ENCODE measurements around the gene CIB4. TPM values are rescaled to one million over a fixed set of nuclear protein-coding genes. Genes with fewer than 3 reads are reported as not detected.

Gene CIB4
- total and polyA plus RNA-seq, 9 of the 15 experiments (the other 6 are each of a cell fraction or from before 2014, with no cell fraction given) = not detected

- Histone ChIP-seq H3K27me3 (ENCODE audit: control insufficient read depth in 2 of 2, insufficient read depth in 2 of 2, low read length in 2 of 2) (peaks cover 28 to 85% of the 10 kb centered on the region in 2 experiments; a peak in 4 of 5 replicates), H4K20me1 (replicated peaks; ENCODE audit: control insufficient read depth, insufficient read depth, low read length) (peaks cover 8% of the 10 kb centered on the region; the same call in 1 of the 2 replicates), H3K36me3 (ENCODE audit: control insufficient read depth, insufficient read depth, low read length) (no peaks in the 10 kb centered on the region), H3K79me2 (ENCODE audit: control insufficient read depth, insufficient read depth, low read length) (no peaks in the 10 kb centered on the region), H3K4me3 (no peak overlapping the region), H2AFZ (ENCODE audit: low read depth, low read length) (no peak overlapping the region), H3K27ac (ENCODE audit: extremely low read depth, low read depth, low read length) (no peak overlapping the region), H3K4me1 (replicated peaks in 1 of 2; ENCODE audit: control insufficient read depth in 2 of 2, insufficient read depth in 2 of 2, low read length in 2 of 2) (peaks cover 5% of the 10 kb centered on the region in 2 experiments; a peak in 3 of 5 replicates), H3K9me3 (replicated peaks; ENCODE audit: control insufficient read depth, insufficient read depth, low read depth, low read length) (no peaks in the 10 kb centered on the region), H3K9me1 (ENCODE audit: control insufficient read depth, insufficient read depth, low read length) (no peaks in the 10 kb centered on the region), H3K9ac (ENCODE audit: insufficient read depth in 1 of 2, low read depth in 2 of 2, low read length in 2 of 2) (no peak overlapping the region), H3K4me2 (ENCODE audit: insufficient read depth, low read length) (no peak overlapping the region)
- intact Hi-C loops (cut with micrococcal nuclease) (no loop called here), in situ Hi-C loops (cut with MboI) (no loop called here)
- BruUV-seq (replicated peaks) = no TSS peak
- ChIA-PET POLR2A (interaction anchor here (0.7 to 0.9 kb wide), 3 partner anchors 9 to 28 kb away, joined by 3 to 4 read pairs (median 3); no protein-coding TSS in a partner anchor), CTCF (ENCODE audit: low intra/inter-chr PET ratio) (no interaction called here)
- no peak for ATAC-seq
- no peak for TF ChIP-seq HMGN3 (IDR thresholded peaks at IDR 0.05; ENCODE audit: borderline replicate concordance, extremely low read depth, insufficient read length, low read depth, low read length)
- no peak for TF ChIP-seq ZNF124 (CRISPR knock-in tag; IDR thresholded peaks at IDR 0.05)
- no peak for TF ChIP-seq ZKSCAN3 (CRISPR knock-in tag; IDR thresholded peaks at IDR 0.05)
- TF ChIP-seq SREBF1 (IDR thresholded peaks at IDR 0.05; ENCODE audit: borderline replicate concordance, low read depth, low read length) = no peak
- no peak for TF ChIP-seq ZNF134 (CRISPR knock-in tag; conservative IDR thresholded peaks at IDR 0.05)
- TF ChIP-seq, protein P1, sequence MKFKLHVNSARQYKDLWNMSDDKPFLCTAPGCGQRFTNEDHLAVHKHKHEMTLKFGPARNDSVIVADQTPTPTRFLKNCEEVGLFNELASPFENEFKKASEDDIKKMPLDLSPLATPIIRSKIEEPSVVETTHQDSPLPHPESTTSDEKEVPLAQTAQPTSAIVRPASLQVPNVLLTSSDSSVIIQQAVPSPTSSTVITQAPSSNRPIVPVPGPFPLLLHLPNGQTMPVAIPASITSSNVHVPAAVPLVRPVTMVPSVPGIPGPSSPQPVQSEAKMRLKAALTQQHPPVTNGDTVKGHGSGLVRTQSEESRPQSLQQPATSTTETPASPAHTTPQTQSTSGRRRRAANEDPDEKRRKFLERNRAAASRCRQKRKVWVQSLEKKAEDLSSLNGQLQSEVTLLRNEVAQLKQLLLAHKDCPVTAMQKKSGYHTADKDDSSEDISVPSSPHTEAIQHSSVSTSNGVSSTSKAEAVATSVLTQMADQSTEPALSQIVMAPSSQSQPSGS (CRISPR knock-in tag; IDR thresholded peaks at IDR 0.05) = no peak
- TF ChIP-seq FOXP1 (CRISPR knock-in tag; IDR thresholded peaks at IDR 0.05) = no peak
- TF ChIP-seq RBFOX2 (IDR thresholded peaks at IDR 0.05; ENCODE audit: low read depth, low read length) = no peak
- TF ChIP-seq TCFL5 (CRISPR knock-in tag; conservative IDR thresholded peaks at IDR 0.05) = no peak
- TF ChIP-seq STAG1 (CRISPR knock-in tag; IDR thresholded peaks at IDR 0.05; ENCODE audit: borderline replicate concordance) = no peak
- TF ChIP-seq POLR2B (IDR thresholded peaks at IDR 0.05; ENCODE audit: low read depth, partially characterized antibody) = no peak
- WGBS (ENCODE audit: insufficient coverage, low coverage, missing lambda C conversion rate) = 4% methylated on average over 12 of the region's 12 CpGs
- DNase-seq (ENCODE audit: extremely low read depth in 1 of 4, low spot score in 3 of 4) = no peak
- no peak for FAIRE-seq
Measured at GRCh38 chr2:26532301-26533250, 108.6 kb downstream of the CIB4 start.

Small RNAs within 50 kb of the gene (small RNA-seq; reads per million reads assigned to genes)
- not detected for gene AC015977.1

Other genes starting within 250 kb of the CIB4 start
- not detected in 2 replicates for gene DRC1, start 239.4 kb downstream of the CIB4 start, total RNA-seq (2014; rRNA removed)
- 0.07 TPM in 1 of 2 replicates, not detected in the other for gene DRC1, start 239.4 kb downstream of the CIB4 start, total RNA-seq (2014; rRNA removed; fragmentation: Illumina TruSeq; extraction: Trizol)
- not detected in 2 replicates for gene DRC1, start 239.4 kb downstream of the CIB4 start, total RNA-seq (2015; rRNA removed; fragmentation: Illumina TruSeq; extraction: Trizol)
- gene DRC1, start 239.4 kb downstream of the CIB4 start, total RNA-seq (2021) = not detected in 2 replicates
- 0.10 TPM in 1 of 2 replicates, not detected in the other for gene DRC1, start 239.4 kb downstream of the CIB4 start, polyA plus RNA-seq (2011; rRNA removed)
- gene DRC1, start 239.4 kb downstream of the CIB4 start, polyA plus RNA-seq (2014; fragmentation: Illumina TruSeq; extraction: Trizol) = 0.06 TPM in 1 of 2 replicates, not detected in the other
- gene DRC1, start 239.4 kb downstream of the CIB4 start, polyA plus RNA-seq (2014; fragmentation: Nextera tagmentation; extraction: Ambion mirVana) = not detected
- not detected in 2 replicates for gene DRC1, start 239.4 kb downstream of the CIB4 start, polyA plus RNA-seq (2014; rRNA removed)
- 0.05 and 0.33 TPM in 2 replicates for gene OTOF, start 163.2 kb downstream of the CIB4 start, total RNA-seq (2014; rRNA removed)
- gene OTOF, start 163.2 kb downstream of the CIB4 start, total RNA-seq (2014; rRNA removed; fragmentation: Illumina TruSeq; extraction: Trizol) = not detected in 2 replicates
- not detected in 2 replicates for gene OTOF, start 163.2 kb downstream of the CIB4 start, total RNA-seq (2015; rRNA removed; fragmentation: Illumina TruSeq; extraction: Trizol)
- gene OTOF, start 163.2 kb downstream of the CIB4 start, total RNA-seq (2021) = 0.07 TPM in 1 of 2 replicates, not detected in the other
- 0.07 and 0.11 TPM in 2 replicates for gene OTOF, start 163.2 kb downstream of the CIB4 start, polyA plus RNA-seq (2011; rRNA removed)
- not detected in 2 replicates for gene OTOF, start 163.2 kb downstream of the CIB4 start, polyA plus RNA-seq (2014; fragmentation: Illumina TruSeq; extraction: Trizol)
- not detected for gene OTOF, start 163.2 kb downstream of the CIB4 start, polyA plus RNA-seq (2014; fragmentation: Nextera tagmentation; extraction: Ambion mirVana)
- gene OTOF, start 163.2 kb downstream of the CIB4 start, polyA plus RNA-seq (2014; rRNA removed) = 0.03 TPM in 1 of 2 replicates, not detected in the other
- 0.08 and 0.09 TPM in 2 replicates for gene KCNK3, start 51.4 kb upstream of the CIB4 start, total RNA-seq (2014; rRNA removed)
- not detected in 2 replicates for gene KCNK3, start 51.4 kb upstream of the CIB4 start, total RNA-seq (2014; rRNA removed; fragmentation: Illumina TruSeq; extraction: Trizol)
- 0.04 TPM in 1 of 2 replicates, not detected in the other for gene KCNK3, start 51.4 kb upstream of the CIB4 start, total RNA-seq (2015; rRNA removed; fragmentation: Illumina TruSeq; extraction: Trizol)
- gene KCNK3, start 51.4 kb upstream of the CIB4 start, total RNA-seq (2021) = 0.13 and 0.20 TPM in 2 replicates
- gene KCNK3, start 51.4 kb upstream of the CIB4 start, polyA plus RNA-seq (2011; rRNA removed) = 0.06 TPM in 1 of 2 replicates, not detected in the other
- gene KCNK3, start 51.4 kb upstream of the CIB4 start, polyA plus RNA-seq (2014; fragmentation: Illumina TruSeq; extraction: Trizol) = not detected in 2 replicates
- gene KCNK3, start 51.4 kb upstream of the CIB4 start, polyA plus RNA-seq (2014; fragmentation: Nextera tagmentation; extraction: Ambion mirVana) = under 1 TPM in 1 of 2 experiments, not detected in 1; 0.01 TPM
- gene KCNK3, start 51.4 kb upstream of the CIB4 start, polyA plus RNA-seq (2014; rRNA removed) = 0.08 TPM in 1 of 2 replicates, not detected in the other
- gene SLC35F6, start 122.9 kb upstream of the CIB4 start, total RNA-seq (2014; rRNA removed) = 22.9 and 31.9 TPM in 2 replicates
- 21.9 and 22.2 TPM in 2 replicates for gene SLC35F6, start 122.9 kb upstream of the CIB4 start, total RNA-seq (2014; rRNA removed; fragmentation: Illumina TruSeq; extraction: Trizol)
- gene SLC35F6, start 122.9 kb upstream of the CIB4 start, total RNA-seq (2015; rRNA removed; fragmentation: Illumina TruSeq; extraction: Trizol) = 28.1 and 29.4 TPM in 2 replicates
- 37.4 and 42.8 TPM in 2 replicates for gene SLC35F6, start 122.9 kb upstream of the CIB4 start, total RNA-seq (2021)
- 11.9 and 16.7 TPM in 2 replicates for gene SLC35F6, start 122.9 kb upstream of the CIB4 start, polyA plus RNA-seq (2011; rRNA removed)
- gene SLC35F6, start 122.9 kb upstream of the CIB4 start, polyA plus RNA-seq (2014; fragmentation: Illumina TruSeq; extraction: Trizol) = 22.5 and 23.4 TPM in 2 replicates
- gene SLC35F6, start 122.9 kb upstream of the CIB4 start, polyA plus RNA-seq (2014; fragmentation: Nextera tagmentation; extraction: Ambion mirVana) = 10 to 100 TPM; 19.3 to 47.3 TPM
- gene SLC35F6, start 122.9 kb upstream of the CIB4 start, polyA plus RNA-seq (2014; rRNA removed) = 18.8 and 20.9 TPM in 2 replicates
- gene CENPA, start 144.7 kb upstream of the CIB4 start, total RNA-seq (2014; rRNA removed) = 32.1 and 40.9 TPM in 2 replicates
- gene CENPA, start 144.7 kb upstream of the CIB4 start, total RNA-seq (2014; rRNA removed; fragmentation: Illumina TruSeq; extraction: Trizol) = 48.8 and 49.6 TPM in 2 replicates
- gene CENPA, start 144.7 kb upstream of the CIB4 start, total RNA-seq (2015; rRNA removed; fragmentation: Illumina TruSeq; extraction: Trizol) = 40.8 and 44.7 TPM in 2 replicates
- gene CENPA, start 144.7 kb upstream of the CIB4 start, total RNA-seq (2021) = 45.6 and 51.7 TPM in 2 replicates
- gene CENPA, start 144.7 kb upstream of the CIB4 start, polyA plus RNA-seq (2011; rRNA removed) = 54.2 and 61.7 TPM in 2 replicates
- gene CENPA, start 144.7 kb upstream of the CIB4 start, polyA plus RNA-seq (2014; fragmentation: Illumina TruSeq; extraction: Trizol) = 53.4 and 60.1 TPM in 2 replicates
- gene CENPA, start 144.7 kb upstream of the CIB4 start, polyA plus RNA-seq (2014; fragmentation: Nextera tagmentation; extraction: Ambion mirVana) = 10 to 100 TPM; 11.3 to 13.4 TPM
- gene CENPA, start 144.7 kb upstream of the CIB4 start, polyA plus RNA-seq (2014; rRNA removed) = 43.6 and 46.2 TPM in 2 replicates
- not detected in 2 replicates for gene DPYSL5, start 206.8 kb upstream of the CIB4 start, total RNA-seq (2014; rRNA removed)
- not detected in 2 replicates for gene DPYSL5, start 206.8 kb upstream of the CIB4 start, total RNA-seq (2014; rRNA removed; fragmentation: Illumina TruSeq; extraction: Trizol)
- gene DPYSL5, start 206.8 kb upstream of the CIB4 start, total RNA-seq (2015; rRNA removed; fragmentation: Illumina TruSeq; extraction: Trizol) = 0.04 TPM in 1 of 2 replicates, not detected in the other
- gene DPYSL5, start 206.8 kb upstream of the CIB4 start, total RNA-seq (2021) = not detected in 2 replicates
- gene DPYSL5, start 206.8 kb upstream of the CIB4 start, polyA plus RNA-seq (2011; rRNA removed) = 0.06 TPM in 1 of 2 replicates, not detected in the other
- gene DPYSL5, start 206.8 kb upstream of the CIB4 start, polyA plus RNA-seq (2014; fragmentation: Illumina TruSeq; extraction: Trizol) = 0.04 TPM in 1 of 2 replicates, not detected in the other
- gene DPYSL5, start 206.8 kb upstream of the CIB4 start, polyA plus RNA-seq (2014; fragmentation: Nextera tagmentation; extraction: Ambion mirVana) = not detected
- gene DPYSL5, start 206.8 kb upstream of the CIB4 start, polyA plus RNA-seq (2014; rRNA removed) = not detected in 2 replicates